Measurements from ENCODE around the gene LLCFC1.
"Not testable (repeated sequence)": the region's sequence is repeated elsewhere in the genome, so short reads cannot be mapped to it uniquely, and the experiment has no call there.

The LLCFC1 gene

DNA sequence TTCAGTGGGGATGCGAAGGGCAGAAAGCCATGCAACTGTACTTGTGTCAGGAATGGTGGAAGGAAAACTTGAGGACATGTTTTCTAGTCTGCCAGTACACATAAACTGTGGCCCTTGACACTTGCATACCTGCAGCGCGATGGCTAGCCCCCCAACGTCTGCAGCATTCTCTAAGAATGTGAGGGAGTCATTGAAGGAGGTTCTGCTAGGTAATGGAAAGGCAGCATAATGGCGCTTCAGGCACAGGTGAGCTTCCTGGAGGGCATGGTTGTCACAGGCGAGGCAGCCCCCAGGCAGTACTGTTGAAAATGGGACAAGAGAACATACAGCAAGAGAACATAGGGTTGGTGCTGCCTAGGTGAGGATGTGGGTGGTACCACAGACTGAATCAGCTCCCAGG is 3.5 kb downstream of the LLCFC1 start:
- DNase-seq (ENCODE audit: low spot score): no peak

GRCh38 chr7:142943706-142944268 is 4.5 kb downstream of the LLCFC1 start:
- DNase-seq (ENCODE audit: low spot score): no peak

GRCh38 chr7:142945001-142945400 is 5.7 kb downstream of the LLCFC1 start:
- no peak for DNase-seq (ENCODE audit: low spot score)

DNA sequence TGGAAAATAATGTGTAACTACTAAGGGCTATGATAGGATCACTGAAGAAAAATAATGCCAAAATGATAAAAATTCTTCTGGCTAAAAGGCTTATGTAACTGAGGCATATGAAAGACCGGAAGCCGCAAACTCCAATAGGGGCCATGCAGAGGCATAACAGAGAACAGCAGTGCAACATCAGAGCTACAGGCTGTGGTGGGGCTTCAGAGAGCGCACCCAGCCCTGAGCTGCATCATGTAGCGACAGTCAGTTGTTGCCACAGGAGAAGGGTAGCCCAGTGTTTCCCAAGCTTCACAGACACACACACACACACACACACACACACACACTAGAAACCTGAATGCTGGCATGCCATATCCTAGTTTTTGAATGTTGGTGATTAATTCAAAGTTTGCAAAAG is 9.3 kb downstream of the LLCFC1 start:
- DNase-seq (ENCODE audit: low spot score): no peak

- no peak for DNase-seq (ENCODE audit: low spot score)
Measured at GRCh38 chr7:142950235-142950634, 11.0 kb downstream of the LLCFC1 start.

GRCh38 chr7:142954680-142955268 is 15.5 kb downstream of the LLCFC1 start:
- DNase-seq (ENCODE audit: low spot score): no peak

DNA sequence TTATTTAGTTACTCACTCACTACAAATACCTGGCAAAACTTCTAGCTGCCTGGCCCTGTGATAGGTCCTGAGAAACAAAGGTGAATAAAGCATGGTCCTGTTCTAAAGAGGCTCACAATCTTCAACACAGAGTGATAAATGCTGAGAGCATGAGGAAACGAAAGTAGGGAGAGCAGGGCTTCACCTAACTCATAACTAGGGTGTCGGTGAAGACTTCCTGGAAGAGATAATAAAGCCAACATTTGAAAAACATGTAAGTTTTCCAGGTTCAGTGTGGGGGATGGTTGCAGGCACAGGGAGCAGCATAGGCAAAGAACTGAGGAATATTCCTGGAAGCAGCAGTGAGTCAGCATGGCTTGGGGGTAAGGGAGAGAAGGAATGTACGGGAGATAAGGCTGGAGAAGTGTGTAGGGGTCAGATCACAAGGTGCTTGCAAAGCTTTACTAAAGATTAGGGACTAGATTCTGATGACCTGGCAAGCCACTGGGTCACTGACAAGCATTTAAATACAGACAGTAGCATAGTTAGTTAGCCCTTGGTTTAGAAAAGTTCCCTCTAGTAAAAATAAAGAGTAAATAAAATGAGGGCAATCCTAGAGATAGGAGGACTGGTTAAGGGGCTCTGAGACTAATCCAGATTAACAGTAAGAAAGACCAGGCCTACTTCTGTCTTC is 17.8 kb downstream of the LLCFC1 start:
- DNase-seq (ENCODE audit: low spot score): no peak

DNA sequence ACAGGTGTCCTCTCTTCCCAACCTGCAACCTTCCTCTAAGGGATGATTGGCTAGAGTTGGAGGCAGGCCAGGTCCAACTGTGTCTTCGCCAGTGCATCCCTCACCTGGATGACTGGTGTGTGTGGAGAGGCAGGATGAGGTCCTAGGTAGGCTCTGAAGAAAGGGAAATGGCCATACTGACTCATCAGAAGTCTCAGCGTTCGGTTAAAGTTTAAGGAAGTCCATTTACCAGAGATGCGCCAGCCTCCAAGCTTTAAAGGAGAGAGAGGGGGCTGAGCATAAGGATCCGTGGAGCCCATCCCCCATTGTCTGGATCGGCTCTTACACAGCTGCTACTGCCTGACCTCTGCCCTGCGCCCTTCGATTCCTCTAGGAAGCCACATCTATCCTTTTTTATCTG is 18.4 kb downstream of the LLCFC1 start:
- no peak for DNase-seq (ENCODE audit: low spot score)

- no peak for DNase-seq (ENCODE audit: low spot score)
Measured at GRCh38 chr7:142959202-142959601, 19.9 kb downstream of the LLCFC1 start.

DNA sequence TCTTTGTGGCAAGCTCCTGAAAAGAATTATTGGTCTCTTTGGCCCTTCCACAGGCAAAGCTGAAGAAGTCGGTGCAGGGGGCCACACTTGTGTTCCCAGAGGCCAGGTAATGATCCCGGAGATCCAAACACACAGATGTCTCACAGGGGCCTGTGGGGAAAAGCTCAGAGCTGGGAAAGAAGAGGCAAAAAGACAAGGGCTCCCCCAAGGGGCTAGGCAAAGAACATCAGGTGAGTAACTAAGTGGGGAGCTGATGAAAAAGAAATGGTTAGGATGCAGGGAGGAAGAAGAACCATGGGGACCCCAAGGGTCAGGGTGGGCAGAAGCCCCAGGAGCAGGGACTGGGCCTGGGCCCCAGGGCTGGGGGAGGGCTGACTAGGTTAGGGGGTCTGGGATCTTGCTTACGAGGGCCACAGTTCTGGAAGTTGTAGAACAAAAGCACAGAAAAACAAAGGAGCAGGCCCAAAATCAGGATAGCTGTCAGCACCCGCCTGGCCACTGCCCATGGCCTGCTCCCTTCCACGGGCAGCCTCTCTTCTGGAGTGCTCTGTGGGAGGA is 21.8 kb downstream of the LLCFC1 start:
- DNase-seq (ENCODE audit: low spot score): no peak

DNA sequence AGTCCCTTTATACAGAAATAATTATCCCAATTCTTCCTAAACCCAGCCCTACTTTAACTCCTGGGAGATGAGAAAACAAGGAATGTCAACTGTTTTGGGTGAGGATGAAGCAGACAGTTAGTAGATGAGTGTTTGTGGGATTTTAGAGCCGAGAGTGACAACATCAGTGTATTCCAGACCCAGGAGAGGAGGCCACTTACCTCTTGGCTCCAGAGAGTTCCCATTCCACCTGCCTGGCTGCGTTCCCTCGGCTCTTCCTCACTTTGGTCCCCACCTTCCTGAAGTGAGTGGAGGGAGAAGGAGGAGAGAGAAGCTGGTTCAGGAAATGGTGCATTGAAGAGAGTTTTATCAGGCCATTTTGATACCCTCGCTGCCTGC is 22.3 kb downstream of the LLCFC1 start:
- no peak for DNase-seq (ENCODE audit: low spot score)

DNA sequence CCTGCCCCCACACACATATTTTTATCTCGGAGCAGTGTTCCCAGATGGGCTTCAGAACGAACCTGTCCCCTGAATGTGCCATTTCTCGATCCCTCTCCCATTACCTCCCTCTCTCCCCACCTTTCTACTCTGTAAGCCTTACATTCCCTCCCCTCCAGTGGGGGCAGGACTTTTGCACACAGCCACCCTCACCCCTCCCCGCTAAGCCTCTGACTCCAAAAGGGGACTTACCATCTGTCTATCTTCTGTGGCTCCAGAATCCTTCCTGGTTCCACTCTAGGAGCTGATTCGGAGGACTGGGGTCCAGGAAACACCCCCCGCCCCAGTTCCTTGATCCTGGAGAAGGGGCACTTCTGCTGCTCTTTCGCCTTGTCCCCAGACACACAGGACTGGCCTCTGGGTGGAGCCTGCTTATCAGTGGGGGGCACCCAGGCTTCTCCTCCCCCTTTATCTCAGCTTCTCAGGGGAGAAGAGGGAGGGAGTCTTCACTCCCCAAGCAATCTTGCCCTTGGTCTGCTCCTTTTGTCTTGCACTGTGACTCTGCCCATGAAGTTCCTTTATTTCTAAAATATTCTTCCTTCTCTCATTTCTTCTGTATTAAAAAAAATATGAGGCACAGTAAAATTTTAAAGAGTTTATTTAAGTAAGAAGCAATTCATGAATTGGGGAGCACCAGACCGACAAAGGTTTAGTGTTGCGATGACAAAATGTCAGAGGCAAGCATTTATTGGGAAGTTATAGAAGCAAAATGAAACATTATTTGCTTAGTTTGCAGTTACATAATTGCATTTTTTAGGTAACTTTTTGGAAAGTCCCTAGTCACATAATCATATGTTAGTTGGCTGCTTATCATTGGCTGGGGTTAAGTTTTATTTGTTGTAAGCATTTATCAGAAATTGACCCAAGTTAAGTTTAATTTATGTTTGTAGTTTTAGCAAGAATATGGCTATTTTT is 23.0 kb downstream of the LLCFC1 start, which contains the start of gene KEL:
KEL (minus strand) TSS at position 391 of the 954 bp plus-strand sequence; CDS start at position 234, 157 bp downstream.
- DNase-seq (ENCODE audit: low spot score): no peak

- DNase-seq (ENCODE audit: low spot score): no peak
Measured at GRCh38 chr7:142962991-142963390, 23.7 kb downstream of the LLCFC1 start.

- DNase-seq (ENCODE audit: low spot score): no peak
Measured at GRCh38 chr7:142963993-142964392, 24.7 kb downstream of the LLCFC1 start.

DNA sequence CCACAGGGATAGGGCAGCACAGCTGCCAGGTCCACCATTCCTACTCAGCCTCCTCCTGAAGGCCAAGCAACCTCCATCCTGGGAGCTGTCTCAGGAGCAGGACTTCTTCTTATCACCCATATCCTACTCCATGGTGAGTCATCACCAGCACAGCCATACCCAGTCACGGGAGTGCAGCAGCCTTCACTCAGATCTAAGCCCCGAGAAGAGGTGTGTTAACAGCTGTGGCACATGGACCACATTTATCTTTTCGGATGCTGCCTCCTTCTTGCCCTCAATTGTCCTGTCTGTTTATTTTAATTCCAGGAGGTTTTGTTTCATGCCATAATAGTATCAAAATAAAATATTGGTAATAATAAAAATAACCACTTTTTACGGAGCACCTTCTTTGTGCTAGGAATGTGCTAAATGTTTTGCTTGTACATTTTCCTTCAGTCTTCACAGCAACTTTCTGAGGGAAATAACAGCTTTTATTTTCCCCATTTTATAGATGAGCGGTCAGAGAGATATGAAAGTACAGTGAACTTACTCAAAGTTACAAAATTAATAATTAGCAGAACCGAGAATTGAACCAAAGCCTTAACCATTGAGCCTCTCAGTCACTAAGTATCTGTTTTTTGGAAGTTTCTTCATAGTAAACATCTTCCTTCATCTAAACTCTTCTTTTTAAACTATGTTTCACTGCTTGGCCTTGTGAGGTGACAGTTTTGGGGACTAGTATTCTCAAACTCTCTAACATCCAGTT is 25.4 kb downstream of the LLCFC1 start:
- DNase-seq (ENCODE audit: low spot score): no peak

DNA sequence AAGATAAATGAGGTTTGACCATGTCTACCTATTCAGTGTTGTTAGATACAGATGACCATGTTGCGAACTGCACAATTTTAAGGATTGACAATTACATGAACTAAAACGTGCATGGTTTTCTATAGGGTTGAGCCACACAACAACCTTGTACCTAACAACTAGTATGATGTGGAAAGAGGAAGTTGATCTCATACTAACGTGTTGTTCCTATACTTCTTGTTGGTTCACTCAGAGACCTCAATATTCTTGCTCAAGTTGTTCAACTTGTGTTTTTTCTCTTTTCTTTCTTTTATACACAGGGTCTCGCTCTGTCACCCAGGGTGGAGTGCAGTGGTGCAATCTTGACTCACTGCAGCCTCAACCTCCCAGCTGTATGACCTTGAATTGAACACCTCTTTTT is 28.9 kb downstream of the LLCFC1 start:
- DNase-seq (ENCODE audit: low spot score): no peak

DNA sequence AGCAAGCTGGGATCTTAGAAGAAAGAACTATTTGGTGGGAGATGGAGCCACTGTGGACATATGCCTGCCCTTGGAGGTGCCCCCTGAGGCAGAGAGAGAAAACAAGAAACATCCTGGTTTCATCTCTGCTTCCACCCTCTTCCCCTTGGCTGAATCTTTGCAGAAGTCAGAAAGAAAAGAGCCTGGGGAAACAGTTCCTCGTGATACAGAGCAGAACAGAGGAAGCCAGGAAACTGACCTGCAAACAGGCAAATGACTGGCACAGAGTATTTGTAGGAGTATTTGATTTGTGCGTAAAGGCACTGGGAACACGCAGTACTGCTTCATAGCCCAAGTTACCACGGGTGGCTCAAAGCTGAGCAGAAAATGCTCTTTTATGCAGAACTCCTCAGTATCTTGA is 29.9 kb downstream of the LLCFC1 start:
- DNase-seq (ENCODE audit: low spot score): no peak

DNA sequence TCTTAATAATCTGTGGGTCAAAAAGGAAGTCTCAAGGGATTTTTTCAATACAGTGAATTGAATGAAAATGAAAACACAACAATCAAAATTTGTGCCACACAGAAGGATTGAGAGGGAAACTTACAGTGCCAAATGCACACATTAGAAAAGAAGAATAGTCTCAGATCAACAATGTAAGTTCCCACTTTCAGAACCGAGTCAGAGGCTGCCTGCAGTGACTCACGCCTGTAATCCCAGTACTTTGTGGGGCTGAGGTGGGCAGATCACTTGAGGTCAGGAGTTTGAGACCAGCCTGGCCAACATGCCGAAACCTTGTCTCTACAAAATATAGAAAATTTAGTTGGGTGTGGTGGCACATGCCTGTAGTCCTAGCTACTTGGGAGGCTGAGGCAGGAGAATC is 35.3 kb downstream of the LLCFC1 start:
- no peak for DNase-seq (ENCODE audit: low spot score)

DNA sequence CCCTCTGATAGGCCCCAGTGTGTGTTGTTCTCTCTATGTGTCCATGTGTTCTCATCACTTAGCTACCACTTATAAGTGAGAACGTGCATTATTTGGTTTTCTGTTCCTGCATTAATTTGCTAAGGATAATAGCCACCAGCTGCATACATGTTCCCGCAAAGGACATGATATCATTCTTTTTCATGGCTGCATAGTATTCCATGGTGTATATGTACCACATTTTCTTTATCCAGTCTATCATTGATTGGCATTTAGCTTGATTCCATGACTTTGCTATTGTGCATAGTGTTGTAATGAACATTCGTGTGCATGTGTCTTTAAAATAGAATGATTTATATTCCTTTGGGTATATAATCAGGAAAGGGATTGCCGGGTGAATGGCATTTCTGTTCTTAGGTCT is 39.1 kb downstream of the LLCFC1 start:
- DNase-seq (ENCODE audit: low spot score): not testable (repeated sequence)

- DNase-seq (ENCODE audit: low spot score): no peak
Measured at GRCh38 chr7:142983825-142984224, 44.5 kb downstream of the LLCFC1 start.

- DNase-seq (ENCODE audit: low spot score): no peak
Measured at GRCh38 chr7:142984297-142984696, 45.0 kb downstream of the LLCFC1 start.
